K562 (cell line): ENCODE data around the gene MLC1. TPM values are rescaled to one million over a fixed set of nuclear protein-coding genes. Genes with fewer than 3 reads are reported as not detected.

ENCODE experiments used
- FOXK2 ChIP-seq, 2 experiments: fragments of 450-650 bp; IDR thresholded peaks in 1 of 2; conservative IDR thresholded peaks in 1 of 2; 2 replicates each; pipeline ENCODE4 v1.6.1; 2016; ENCODE audit warnings: low read depth in 2 of 2, mild to moderate bottlenecking in 1 of 2
- GABPB1 ChIP-seq: sonication (generic); formaldehyde crosslinking; IDR thresholded peaks from 2 replicates; pipeline ENCODE4 v1.8.0; 2022; ENCODE audit warnings: mild to moderate bottlenecking, missing genetic modification reagents
- PATZ1 ChIP-seq: fragments of 250-450 bp; sonication (Bioruptor Pico); IDR thresholded peaks from 2 replicates; pipeline ENCODE4 v1.5.0; 2020; ENCODE audit warnings: mild to moderate bottlenecking, borderline replicate concordance
- RFX7 ChIP-seq: fragments of 250-450 bp; sonication (Bioruptor Pico); IDR thresholded peaks from 2 replicates; pipeline ENCODE4 v1.5.1; 2021; ENCODE audit warnings: mild to moderate bottlenecking
- RREB1 ChIP-seq: fragments of 250-450 bp; sonication (Bioruptor Pico); IDR thresholded peaks from 2 replicates; pipeline ENCODE4 v1.4.0; 2020
- TCF15 ChIP-seq: fragments of 250-450 bp; sonication (Bioruptor Pico); IDR thresholded peaks from 2 replicates; pipeline ENCODE4 v1.8.0; 2022; ENCODE audit warnings: moderate library complexity, mild to moderate bottlenecking, inconsistent platforms
- TRIM24 ChIP-seq, 2 experiments: fragments of 450-650 bp; IDR thresholded peaks; 2 replicates each; pipeline ENCODE4 v1.6.1; 2016
- TRIM28 ChIP-seq: fragments of 450-650 bp; IDR thresholded peaks from 2 replicates; pipeline ENCODE4 v1.6.1; 2017
- ZBTB40 ChIP-seq, 2 experiments: fragments of 450-650 bp in 1 of 2; sonication (generic) in 1 of 2; formaldehyde crosslinking in 1 of 2; IDR thresholded peaks; 2 replicates each; pipeline versions ENCODE4 v1.7.1 to v1.9.0; 2016 to 2022; ENCODE audit warnings: inconsistent platforms in 1 of 2, mild to moderate bottlenecking in 1 of 2, missing genetic modification reagents in 1 of 2
- ZNF778 ChIP-seq: fragments of 450-650 bp; formaldehyde crosslinking; IDR thresholded peaks from 2 replicates; pipeline ENCODE4 v1.4.0; 2020; ENCODE audit warnings: mild to moderate bottlenecking, moderate library complexity
- polyA plus RNA-seq, 8 experiments: library from polyadenylated mRNA; depleted of rRNA in 4 of 8; stranded (reverse) in 5 of 8; unstranded in 3 of 8; fragments of >200 nt; fragmentation: Nextera tagmentation in 2 of 8; fragmentation: Illumina TruSeq in 1 of 8; extraction: Ambion mirVana in 2 of 8; extraction: Trizol in 1 of 8; gene quantifications; 2 replicates each; pipeline versions ENCODE4 v1.2.1 to v1.2.3, GENCODE V29; 2011 to 2014; ENCODE audit warnings: inconsistent platforms in 1 of 8, missing spikeins in 1 of 8
- total RNA-seq, 7 experiments: library from RNA; depleted of rRNA in 6 of 7; stranded (reverse); fragments of >200 nt in 6 of 7; fragmentation: Illumina TruSeq in 2 of 7; extraction: Trizol in 2 of 7; gene quantifications; 2 replicates each; pipeline versions ENCODE4 v1.2.1 to v1.2.3, GENCODE V29; 2011 to 2021; ENCODE audit warnings: low replicate concordance in 1 of 7

The MLC1 gene
- total and polyA plus RNA-seq, 9 of the 15 experiments (the other 6 are each of a cell fraction or from before 2014, with no cell fraction given): 0.06 to 0.98 (median 0.39) TPM

- TF ChIP-seq ZBTB40 (IDR thresholded peaks at IDR 0.05) (no peak), ZBTB40 (CRISPR knock-in tag; IDR thresholded peaks at IDR 0.05) (no peak), TRIM28 (0 out of 2 replicates have a peak, but pooled peaks have one; percentile 41), GABPB1 (CRISPR knock-in tag) (no peak), TCF15 (no peak), FOXK2 (conservative IDR thresholded peaks at IDR 0.05 in 1 of 2, IDR thresholded peaks at IDR 0.05 in 1 of 2; ENCODE audit: low read depth in 2 of 2) (no peak), RFX7 (CRISPR knock-in tag) (no peak), PATZ1 (no peak), TRIM24 (IDR thresholded peaks at IDR 0.05) (0 out of 4 replicates have a peak, but pooled peaks of 1 of the 2 experiments have one; percentile 36), ZNF778 (CRISPR knock-in tag) (no peak), RREB1 (CRISPR knock-in tag) (no peak)
Measured at GRCh38 chr22:50123119-50123518, 37.9 kb upstream of the MLC1 start (continued).
